Karpas-422 (cell line): ENCODE results near the gene NAPA. TPM values are rescaled to one million over a fixed set of nuclear protein-coding genes. Genes with fewer than 3 reads are reported as not detected.

Experiments used
- DNase-seq: peaks from one replicate; pipeline ENCODE4 v3.0.0-alpha.2; 2015
- H2AFZ ChIP-seq: fragments of 200-600 bp; sonication (generic); 2 replicates; pipeline ENCODE4 v1.6.1; 2014; ENCODE audit warnings: antibody characterized with exemption, low read length, mixed read lengths
- H3K27ac ChIP-seq: fragments of 200-600 bp; sonication (generic); 2 replicates; pipeline ENCODE4 v1.5.1; 2014; ENCODE audit warnings: mild to moderate bottlenecking, low read length, moderate library complexity
- H3K27me3 ChIP-seq: fragments of 200-600 bp; sonication (generic); 2 replicates; pipeline ENCODE4 v1.6.1; 2014; ENCODE audit warnings: low read length, mixed read lengths
- H3K36me3 ChIP-seq: fragments of 200-600 bp; sonication (generic); 2 replicates; pipeline ENCODE4 v1.6.1; 2014; ENCODE audit warnings: low read length, mixed read lengths; ENCODE audit not compliant: insufficient read depth
- H3K4me1 ChIP-seq: fragments of 200-600 bp; sonication (generic); 2 replicates; pipeline ENCODE4 v1.6.1; 2014; ENCODE audit warnings: mild to moderate bottlenecking, low read length, mixed read lengths
- H3K4me2 ChIP-seq: fragments of 200-600 bp; sonication (generic); 2 replicates; pipeline ENCODE4 v1.6.1; 2014; ENCODE audit warnings: low read length, low read depth, mild to moderate bottlenecking; ENCODE audit not compliant: poor library complexity, severe bottlenecking
- H3K4me3 ChIP-seq: fragments of 200-600 bp; sonication (generic); 2 replicates; pipeline ENCODE4 v1.5.1; 2014; ENCODE audit warnings: mild to moderate bottlenecking, antibody characterized with exemption, low read length, mixed read lengths
- H3K79me2 ChIP-seq: fragments of 200-600 bp; sonication (generic); 2 replicates; pipeline ENCODE4 v1.6.1; 2014; ENCODE audit warnings: mild to moderate bottlenecking, low read length, mixed read lengths
- H3K9ac ChIP-seq: fragments of 200-600 bp; sonication (generic); 2 replicates; pipeline ENCODE4 v1.6.0; 2014; ENCODE audit warnings: low read length
- H3K9me2 ChIP-seq: fragments of 200-600 bp; sonication (generic), shearing (Covaris generic); replicated peaks from 2 replicates; pipeline ENCODE4 v1.6.0; 2014; ENCODE audit warnings: mild to moderate bottlenecking, low read length, moderate library complexity; ENCODE audit not compliant: insufficient read depth
- H3K9me3 ChIP-seq: fragments of 300-700, 200-600 bp; sonication (generic); 2 replicates; pipeline ENCODE4 v1.6.1; 2014; ENCODE audit warnings: low read length, mixed read lengths
- H4K20me1 ChIP-seq: fragments of 200-600 bp; sonication (generic); 2 replicates; pipeline ENCODE4 v1.6.1; 2014; ENCODE audit warnings: mild to moderate bottlenecking, antibody characterized with exemption, low read length, low read depth; ENCODE audit not compliant: insufficient read depth
- total RNA-seq: library from RNA; depleted of rRNA; stranded (reverse); fragments of >200 nt; shearing (Covaris generic); gene quantifications from 2 replicates; pipeline ENCODE4 v1.2.3, GENCODE V29; 2014; ENCODE audit warnings: low replicate concordance

NAPA gene
- total RNA-seq, 1 experiment from 2014 or later = 60.8 TPM

- Histone ChIP-seq H3K36me3 (no peaks in the 10 kb centered on the region), H3K27me3 (no peaks in the 10 kb centered on the region), H3K27ac (no peak overlapping the region), H2AFZ (no peak overlapping the region), H3K4me3 (no peak overlapping the region), H4K20me1 (no peaks in the 10 kb centered on the region), H3K4me1 (no peaks in the 10 kb centered on the region), H3K4me2 (no peak overlapping the region), H3K9ac (no peak overlapping the region), H3K9me3 (no peaks in the 10 kb centered on the region), H3K79me2 (no peaks in the 10 kb centered on the region), H3K9me2 (no peaks in the 10 kb centered on the region)
- DNase-seq = no peak
These were observed 17.0 kb upstream of the NAPA start for GRCh38 chr19:47531640-47532387.

GRCh38 chr19:47529018-47529742 lies 14.3 kb upstream of the NAPA start:
- no peaks in the 10 kb centered on the region for H3K79me2 ChIP-seq
- no peaks in the 10 kb centered on the region for H4K20me1 ChIP-seq
- H3K27me3 ChIP-seq = no peaks in the 10 kb centered on the region
- no peak overlapping the region for H3K4me3 ChIP-seq
- no peaks in the 10 kb centered on the region for H3K9me3 ChIP-seq
- no peak for DNase-seq
- no peak overlapping the region for H2AFZ ChIP-seq
- no peak overlapping the region for H3K4me2 ChIP-seq
- no peak overlapping the region for H3K27ac ChIP-seq
- H3K9me2 ChIP-seq = no peaks in the 10 kb centered on the region
- no peaks in the 10 kb centered on the region for H3K4me1 ChIP-seq
- no peak overlapping the region for H3K9ac ChIP-seq
- no peaks in the 10 kb centered on the region for H3K36me3 ChIP-seq

- Histone ChIP-seq H3K4me3 (no peak overlapping the region), H3K27ac (no peak overlapping the region)
- DNase-seq = no peak
These were observed 11.9 kb upstream of the NAPA start for GRCh38 chr19:47526798-47527197.

GRCh38 chr19:47523473-47523872 lies 8.6 kb upstream of the NAPA start:
- H3K4me3 ChIP-seq = no peak overlapping the region
- no peaks in the 10 kb centered on the region for H3K9me2 ChIP-seq
- no peaks in the 10 kb centered on the region for H3K27me3 ChIP-seq
- no peaks in the 10 kb centered on the region for H3K36me3 ChIP-seq
- H2AFZ ChIP-seq = no peak overlapping the region
- H3K4me1 ChIP-seq = no peaks in the 10 kb centered on the region
- DNase-seq = no peak
- no peak overlapping the region for H3K4me2 ChIP-seq
- H4K20me1 ChIP-seq = no peaks in the 10 kb centered on the region
- no peak overlapping the region for H3K27ac ChIP-seq
- H3K9me3 ChIP-seq = no peaks in the 10 kb centered on the region
- no peak overlapping the region for H3K9ac ChIP-seq
- no peaks in the 10 kb centered on the region for H3K79me2 ChIP-seq

More at GRCh38 chr19:47526798-47527197, 11.9 kb upstream of the NAPA start:
- no peak overlapping the region for H3K9ac ChIP-seq
- H3K79me2 ChIP-seq = no peaks in the 10 kb centered on the region
- H3K4me1 ChIP-seq = no peaks in the 10 kb centered on the region
- no peaks in the 10 kb centered on the region for H3K27me3 ChIP-seq
- H4K20me1 ChIP-seq = no peaks in the 10 kb centered on the region
- H3K4me2 ChIP-seq = no peak overlapping the region
- H3K36me3 ChIP-seq = no peaks in the 10 kb centered on the region
- no peak overlapping the region for H2AFZ ChIP-seq
- H3K9me3 ChIP-seq = no peaks in the 10 kb centered on the region
- no peaks in the 10 kb centered on the region for H3K9me2 ChIP-seq

- no peak overlapping the region for H3K9ac ChIP-seq
- no peaks in the 10 kb centered on the region for H3K36me3 ChIP-seq
- H3K27ac ChIP-seq = no peak overlapping the region
- H4K20me1 ChIP-seq = no peaks in the 10 kb centered on the region
- no peaks in the 10 kb centered on the region for H3K9me3 ChIP-seq
- no peak for DNase-seq
- H3K4me1 ChIP-seq = peaks cover 3% of the 10 kb centered on the region; the same call in 1 of the 2 replicates
- no peaks in the 10 kb centered on the region for H3K27me3 ChIP-seq
- H2AFZ ChIP-seq = no peak overlapping the region
- no peak overlapping the region for H3K4me2 ChIP-seq
- no peak overlapping the region for H3K4me3 ChIP-seq
- H3K9me2 ChIP-seq = no peaks in the 10 kb centered on the region
- H3K79me2 ChIP-seq = no peaks in the 10 kb centered on the region
These were observed 6.8 kb upstream of the NAPA start for GRCh38 chr19:47521473-47522180.

GRCh38 chr19:47520839-47521238 lies 6.0 kb upstream of the NAPA start:
- Histone ChIP-seq H3K27me3 (no peaks in the 10 kb centered on the region), H3K4me1 (peaks cover 7% of the 10 kb centered on the region), H3K9ac (no peak overlapping the region), H3K79me2 (no peaks in the 10 kb centered on the region), H3K27ac (no peak overlapping the region), H4K20me1 (no peaks in the 10 kb centered on the region), H3K4me2 (no peak overlapping the region), H3K9me2 (no peaks in the 10 kb centered on the region), H3K9me3 (no peaks in the 10 kb centered on the region), H2AFZ (no peak overlapping the region), H3K4me3 (no peak overlapping the region), H3K36me3 (no peaks in the 10 kb centered on the region)
- DNase-seq = no peak

- no peaks in the 10 kb centered on the region for H3K9me2 ChIP-seq
- H3K9ac ChIP-seq = no peak overlapping the region
- no peak overlapping the region for H3K27ac ChIP-seq
- no peak overlapping the region for H2AFZ ChIP-seq
- H3K79me2 ChIP-seq = no peaks in the 10 kb centered on the region
- H3K27me3 ChIP-seq = no peaks in the 10 kb centered on the region
- no peaks in the 10 kb centered on the region for H3K9me3 ChIP-seq
- no peak overlapping the region for H3K4me2 ChIP-seq
- no peaks in the 10 kb centered on the region for H3K36me3 ChIP-seq
- DNase-seq = no peak
- no peak overlapping the region for H3K4me3 ChIP-seq
- peaks cover 11% of the 10 kb centered on the region for H3K4me1 ChIP-seq
- no peaks in the 10 kb centered on the region for H4K20me1 ChIP-seq
These were observed 5.5 kb upstream of the NAPA start for GRCh38 chr19:47520343-47520806.

GRCh38 chr19:47518854-47519253 lies 4.0 kb upstream of the NAPA start:
- peaks cover 5% of the 10 kb centered on the region; the same call in 1 of the 2 replicates for H4K20me1 ChIP-seq
- H2AFZ ChIP-seq = no peak overlapping the region
- H3K9ac ChIP-seq = no peak overlapping the region
- H3K36me3 ChIP-seq = no peaks in the 10 kb centered on the region
- H3K27ac ChIP-seq = no peak overlapping the region
- peaks cover 10% of the 10 kb centered on the region for H3K79me2 ChIP-seq
- no peak for DNase-seq
- H3K9me3 ChIP-seq = no peaks in the 10 kb centered on the region
- H3K4me3 ChIP-seq = no peak overlapping the region
- no peaks in the 10 kb centered on the region for H3K9me2 ChIP-seq
- H3K4me2 ChIP-seq = no peak overlapping the region
- no peaks in the 10 kb centered on the region for H3K27me3 ChIP-seq
- H3K4me1 ChIP-seq = peaks cover 13% of the 10 kb centered on the region
